Esophagus squamous epithelium (tissue), 4 donors: ENCODE data around the gene RGS9.

Experiments
- POLR2A ChIP-seq, 4 donors: fragments of 450-650 bp; IDR thresholded peaks; one replicate each; pipeline ENCODE4 v1.6.1; 2017; ENCODE audit warnings: antibody characterized with exemption in 4 of 4, mild to moderate bottlenecking in 4 of 4, moderate library complexity in 3 of 4
- TF ChIP-seq, protein P1 (sequence below), 6 experiments: fragments of 450-650 bp in 4 of 6; fragments of 200-600 bp in 2 of 6; sonication (generic) in 2 of 6; IDR thresholded peaks; one replicate each; pipeline ENCODE4 v1.5.1; 2016 to 2019; ENCODE audit warnings: antibody characterized with exemption in 6 of 6, mild to moderate bottlenecking in 4 of 6, moderate library complexity in 4 of 6

DNA sequence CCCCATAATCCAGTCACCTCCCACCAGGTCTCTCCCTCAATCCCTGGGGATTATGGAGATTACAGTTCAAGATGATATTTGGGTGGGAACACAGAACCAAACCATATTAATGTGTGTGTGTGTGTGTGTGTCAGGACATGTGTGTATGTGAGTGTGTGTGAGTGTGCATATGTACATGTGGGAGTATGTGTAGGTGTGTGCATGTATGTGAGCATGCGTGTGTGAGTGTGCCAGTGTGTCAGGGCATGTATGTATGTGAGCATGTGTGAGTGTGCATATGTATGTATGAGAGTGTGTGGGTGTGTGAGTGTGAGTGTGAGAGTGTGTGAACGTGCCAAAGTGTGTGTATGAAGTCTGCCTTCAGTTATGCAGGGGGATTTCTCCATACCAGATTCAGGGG is 37.8 kb downstream of the RGS9 start:
- TF ChIP-seq, protein P1, sequence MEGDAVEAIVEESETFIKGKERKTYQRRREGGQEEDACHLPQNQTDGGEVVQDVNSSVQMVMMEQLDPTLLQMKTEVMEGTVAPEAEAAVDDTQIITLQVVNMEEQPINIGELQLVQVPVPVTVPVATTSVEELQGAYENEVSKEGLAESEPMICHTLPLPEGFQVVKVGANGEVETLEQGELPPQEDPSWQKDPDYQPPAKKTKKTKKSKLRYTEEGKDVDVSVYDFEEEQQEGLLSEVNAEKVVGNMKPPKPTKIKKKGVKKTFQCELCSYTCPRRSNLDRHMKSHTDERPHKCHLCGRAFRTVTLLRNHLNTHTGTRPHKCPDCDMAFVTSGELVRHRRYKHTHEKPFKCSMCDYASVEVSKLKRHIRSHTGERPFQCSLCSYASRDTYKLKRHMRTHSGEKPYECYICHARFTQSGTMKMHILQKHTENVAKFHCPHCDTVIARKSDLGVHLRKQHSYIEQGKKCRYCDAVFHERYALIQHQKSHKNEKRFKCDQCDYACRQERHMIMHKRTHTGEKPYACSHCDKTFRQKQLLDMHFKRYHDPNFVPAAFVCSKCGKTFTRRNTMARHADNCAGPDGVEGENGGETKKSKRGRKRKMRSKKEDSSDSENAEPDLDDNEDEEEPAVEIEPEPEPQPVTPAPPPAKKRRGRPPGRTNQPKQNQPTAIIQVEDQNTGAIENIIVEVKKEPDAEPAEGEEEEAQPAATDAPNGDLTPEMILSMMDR (IDR thresholded peaks at IDR 0.05), result no peak
- no peak for TF ChIP-seq POLR2A (IDR thresholded peaks at IDR 0.05)
